ENCODE results near the gene PAQR9. TPM values are rescaled to one million over a fixed set of nuclear protein-coding genes. Genes with fewer than 3 reads are reported as not detected.

The PAQR9 gene
- total and polyA plus RNA-seq, 9 of the 15 experiments (the other 6 are each of a cell fraction or from before 2014, with no cell fraction given) = 0.04 to 0.58 (median 0.22) TPM

GRCh38 chr3:143002083-143002712 is 38.7 kb upstream of the PAQR9 start (continued):
- TF ChIP-seq CHD7 (IDR thresholded peaks at IDR 0.05; ENCODE audit: low read depth, low read length) (no peak), NR3C1 (CRISPR knock-in tag; IDR thresholded peaks at IDR 0.05) (no peak), E2F4 (CRISPR knock-in tag; IDR thresholded peaks at IDR 0.05; ENCODE audit: low read depth) (0 out of 2 replicates have a peak, but pooled peaks have one; percentile 5)

All from K562 (cell line).